ENCODE results near the gene KRT3.
"Not testable (repeated sequence)": the region's sequence is repeated elsewhere in the genome, so short reads cannot be mapped to it uniquely, and the experiment has no call there.

KRT3 gene

GRCh38 chr12:52796839-52797528, 1.1 kb upstream of the KRT3 start:
- DNase-seq: no peak

GRCh38 chr12:52796429-52796794, 495 bp upstream of the KRT3 start:
- no peak for DNase-seq

GRCh38 chr12:52795332-52795674, 614 bp downstream of the KRT3 start:
- DNase-seq: not testable (repeated sequence)

- no peak for DNase-seq
Observed at GRCh38 chr12:52794479-52795331, 1.2 kb downstream of the KRT3 start.

GRCh38 chr12:52792185-52793029, 3.5 kb downstream of the KRT3 start:
- no peak for DNase-seq

- DNase-seq: no peak
Observed at GRCh38 chr12:52791271-52792184, 4.4 kb downstream of the KRT3 start.

GRCh38 chr12:52790427-52791270, 5.3 kb downstream of the KRT3 start:
- DNase-seq: no peak

- DNase-seq: no peak
Observed at GRCh38 chr12:52789637-52790426, 6.1 kb downstream of the KRT3 start.

GRCh38 chr12:52788876-52789636, 6.9 kb downstream of the KRT3 start:
- no peak for DNase-seq

- DNase-seq: no peak
Observed at GRCh38 chr12:52788192-52788875, 7.6 kb downstream of the KRT3 start.

- DNase-seq: no peak
Observed at GRCh38 chr12:52787324-52788191, 8.4 kb downstream of the KRT3 start.

- no peak for DNase-seq
Observed at GRCh38 chr12:52784909-52785308, 11.0 kb downstream of the KRT3 start.

GRCh38 chr12:52783563-52784316, 12.2 kb downstream of the KRT3 start:
- no peak for DNase-seq

- no peak for DNase-seq
Observed at GRCh38 chr12:52782502-52782901, 13.4 kb downstream of the KRT3 start.

- DNase-seq: no peak
Observed at GRCh38 chr12:52781399-52782082, 14.4 kb downstream of the KRT3 start.

GRCh38 chr12:52779914-52780313, 16.0 kb downstream of the KRT3 start:
- DNase-seq: no peak

GRCh38 chr12:52778833-52779232, 17.1 kb downstream of the KRT3 start:
- DNase-seq: no peak

Data from KG1 (cell line).